HUDEP-2 (cell line): ENCODE measurements around the gene SYNDIG1.

ENCODE experiments used
- DNase-seq, 76 experiments: peaks; one replicate each; lab custom pipeline; 2025; ENCODE audit not compliant: unreplicated experiment in 76 of 76; lab: John Stamatoyannopoulos, UW

Gene SYNDIG1

GRCh38 chr20:24648919-24649318, 179.5 kb downstream of the SYNDIG1 start:
- no peak for DNase-seq

GRCh38 chr20:24649787-24650490, 180.5 kb downstream of the SYNDIG1 start:
- DNase-seq = peak in 7 of 76 experiments; percentile 9 to 42 (median 19)

- no peak for DNase-seq
Observed at GRCh38 chr20:24651171-24651975, 181.9 kb downstream of the SYNDIG1 start.

GRCh38 chr20:24651976-24652345, 182.5 kb downstream of the SYNDIG1 start:
- DNase-seq = no peak

- no peak for DNase-seq
Observed at GRCh38 chr20:24653306-24653705, 183.9 kb downstream of the SYNDIG1 start.

- DNase-seq = no peak
Observed at GRCh38 chr20:24654425-24654824, 185.0 kb downstream of the SYNDIG1 start.

- DNase-seq = no peak
Observed at GRCh38 chr20:24656391-24656790, 187.0 kb downstream of the SYNDIG1 start.

GRCh38 chr20:24657196-24657595, 187.8 kb downstream of the SYNDIG1 start:
- DNase-seq = no peak

GRCh38 chr20:24657878-24658620, 188.6 kb downstream of the SYNDIG1 start:
- no peak for DNase-seq

- DNase-seq = no peak
Observed at GRCh38 chr20:24658920-24659660, 189.7 kb downstream of the SYNDIG1 start.

- no peak for DNase-seq
Observed at GRCh38 chr20:24659835-24660234, 190.4 kb downstream of the SYNDIG1 start.

GRCh38 chr20:24660651-24661050, 191.2 kb downstream of the SYNDIG1 start:
- no peak for DNase-seq

GRCh38 chr20:24661255-24661654, 191.8 kb downstream of the SYNDIG1 start:
- no peak for DNase-seq

- no peak for DNase-seq
Observed at GRCh38 chr20:24662322-24662721, 192.9 kb downstream of the SYNDIG1 start.

GRCh38 chr20:24662752-24663365, 193.4 kb downstream of the SYNDIG1 start:
- no peak for DNase-seq

- DNase-seq = no peak
Observed at GRCh38 chr20:24663496-24663895, 194.1 kb downstream of the SYNDIG1 start.

GRCh38 chr20:24664266-24664986, 195.0 kb downstream of the SYNDIG1 start:
- DNase-seq = no peak

GRCh38 chr20:24665196-24665595, 195.8 kb downstream of the SYNDIG1 start:
- no peak for DNase-seq

GRCh38 chr20:24665741-24666191, 196.3 kb downstream of the SYNDIG1 start:
- no peak for DNase-seq
